Rectal smooth muscle tissue (tissue), 1 donor: ENCODE results near the gene HMG20B.
"Not testable (repeated sequence)": the region's sequence is repeated elsewhere in the genome, so short reads cannot be mapped to it uniquely, and the experiment has no call there.

Source experiments
- H3K27ac ChIP-seq: one replicate; pipeline ENCODE4 v1.7.0; 2013; ENCODE audit warnings: low read depth, low read length, inconsistent platforms
- H3K27me3 ChIP-seq: one replicate; pipeline ENCODE4 v1.7.0; 2013; ENCODE audit warnings: low read length; ENCODE audit not compliant: control insufficient read depth, insufficient read depth
- H3K36me3 ChIP-seq: one replicate; pipeline ENCODE4 v1.7.0; 2013; ENCODE audit warnings: low read length; ENCODE audit not compliant: control insufficient read depth, insufficient read depth
- H3K4me1 ChIP-seq: one replicate; pipeline ENCODE4 v1.7.0; 2013; ENCODE audit warnings: low read length; ENCODE audit not compliant: control insufficient read depth, insufficient read depth
- H3K4me3 ChIP-seq: one replicate; pipeline ENCODE4 v1.7.0; 2013; ENCODE audit warnings: low read length
- H3K9ac ChIP-seq: one replicate; pipeline ENCODE4 v1.7.0; 2013; ENCODE audit warnings: low read length

Gene HMG20B

GRCh38 chr19:3572132-3572854, 451 bp upstream of the HMG20B start:
- peak overlapping the region; percentile 24 for H3K27ac ChIP-seq
- H3K9ac ChIP-seq, result peak overlapping the region; percentile 57
- H3K4me3 ChIP-seq, result peak overlapping the region; percentile 87
- peaks cover 13% of the 10 kb centered on the region for H3K4me1 ChIP-seq
- H3K27me3 ChIP-seq, result no peaks in the 10 kb centered on the region
- no peaks in the 10 kb centered on the region for H3K36me3 ChIP-seq

- Histone ChIP-seq H3K4me1 (peaks cover 13% of the 10 kb centered on the region), H3K27me3 (no peaks in the 10 kb centered on the region), H3K36me3 (no peaks in the 10 kb centered on the region), H3K4me3 (peak overlapping the region; percentile 86), H3K27ac (peak overlapping the region; percentile 66), H3K9ac (no peak overlapping the region)
Observed at GRCh38 chr19:3573162-3573857, 566 bp downstream of the HMG20B start.

GRCh38 chr19:3573858-3574637, 1.3 kb downstream of the HMG20B start:
- H3K4me1 ChIP-seq, result peaks cover 13% of the 10 kb centered on the region
- H3K27ac ChIP-seq, result no peak overlapping the region
- no peak overlapping the region for H3K9ac ChIP-seq

GRCh38 chr19:3575260-3575741, 2.6 kb downstream of the HMG20B start:
- no peak overlapping the region for H3K4me3 ChIP-seq
- no peaks in the 10 kb centered on the region for H3K36me3 ChIP-seq
- H3K27me3 ChIP-seq, result no peaks in the 10 kb centered on the region
- H3K9ac ChIP-seq, result no peak overlapping the region
- H3K4me1 ChIP-seq, result peaks cover 13% of the 10 kb centered on the region
- no peak overlapping the region for H3K27ac ChIP-seq

More at GRCh38 chr19:3573858-3574637, 1.3 kb downstream of the HMG20B start:
- Histone ChIP-seq H3K27me3 (no peaks in the 10 kb centered on the region), H3K4me3 (peak overlapping the region; percentile 86), H3K36me3 (no peaks in the 10 kb centered on the region)

- Histone ChIP-seq H3K36me3 (no peaks in the 10 kb centered on the region), H3K4me3 (peak overlapping the region; percentile 65), H3K9ac (no peak overlapping the region), H3K27me3 (no peaks in the 10 kb centered on the region), H3K27ac (peak overlapping the region; percentile 16), H3K4me1 (peaks cover 15% of the 10 kb centered on the region)
Observed at GRCh38 chr19:3575949-3576673, 3.4 kb downstream of the HMG20B start.

GRCh38 chr19:3576696-3577443, 4.1 kb downstream of the HMG20B start:
- H3K27me3 ChIP-seq, result no peaks in the 10 kb centered on the region
- peak overlapping the region; percentile 16 for H3K27ac ChIP-seq
- peaks cover 15% of the 10 kb centered on the region for H3K4me1 ChIP-seq
- no peak overlapping the region for H3K9ac ChIP-seq
- no peaks in the 10 kb centered on the region for H3K36me3 ChIP-seq
- H3K4me3 ChIP-seq, result peak overlapping the region; percentile 65

GRCh38 chr19:3577723-3578344, 5.1 kb downstream of the HMG20B start:
- H3K4me3 ChIP-seq, result no peak overlapping the region
- peaks cover 11% of the 10 kb centered on the region for H3K4me1 ChIP-seq
- no peaks in the 10 kb centered on the region for H3K27me3 ChIP-seq
- H3K36me3 ChIP-seq, result no peaks in the 10 kb centered on the region
- H3K27ac ChIP-seq, result no peak overlapping the region
- no peak overlapping the region for H3K9ac ChIP-seq

DNA sequence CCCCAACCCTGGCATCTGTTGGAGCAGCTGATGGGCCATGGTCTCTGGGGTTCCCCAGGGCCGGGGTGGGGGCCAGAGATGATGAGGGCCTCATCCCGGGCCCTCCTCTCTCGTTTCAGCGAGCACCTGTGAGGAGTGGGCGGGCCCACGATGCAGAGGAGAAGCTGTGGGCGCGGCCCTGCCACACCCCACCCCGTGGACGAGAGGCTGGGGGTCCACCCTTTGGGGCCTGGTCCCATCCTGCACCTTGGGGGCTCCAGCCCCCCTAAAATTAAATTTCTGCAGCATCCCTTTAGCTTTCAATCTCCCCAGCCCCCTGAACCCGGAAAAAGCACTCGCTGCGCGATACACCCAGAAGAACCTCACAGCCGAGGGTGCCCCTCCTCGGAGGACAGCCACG, 5.6 kb downstream of the HMG20B start:
- Histone ChIP-seq H3K27ac (no peak overlapping the region), H3K4me1 (peaks cover 11% of the 10 kb centered on the region)

GRCh38 chr19:3580156-3580934, 7.6 kb downstream of the HMG20B start:
- Histone ChIP-seq H3K4me1 (peaks cover 11% of the 10 kb centered on the region), H3K9ac (no peak overlapping the region), H3K27me3 (peaks cover 5% of the 10 kb centered on the region), H3K27ac (peak overlapping the region; percentile 46), H3K36me3 (no peaks in the 10 kb centered on the region), H3K4me3 (no peak overlapping the region)

More for the DNA sequence above, 5.6 kb downstream of the HMG20B start:
- Histone ChIP-seq H3K27me3 (no peaks in the 10 kb centered on the region), H3K36me3 (no peaks in the 10 kb centered on the region), H3K4me3 (no peak overlapping the region), H3K9ac (no peak overlapping the region)

GRCh38 chr19:3581792-3582191, 9.0 kb downstream of the HMG20B start:
- H3K27ac ChIP-seq, H3K4me1 ChIP-seq, H3K9ac ChIP-seq, H3K4me3 ChIP-seq, H3K36me3 ChIP-seq: not testable (repeated sequence)
- H3K27me3 ChIP-seq, result peaks cover 12% of the 10 kb centered on the region
